ENCODE measurements around the gene KCNQ4. TPM values are rescaled to one million over a fixed set of nuclear protein-coding genes. Genes with fewer than 3 reads are reported as not detected.

KCNQ4 gene
- total RNA-seq, 2 donors from 2014 or later = 1.0 to 1.7 TPM

DNA sequence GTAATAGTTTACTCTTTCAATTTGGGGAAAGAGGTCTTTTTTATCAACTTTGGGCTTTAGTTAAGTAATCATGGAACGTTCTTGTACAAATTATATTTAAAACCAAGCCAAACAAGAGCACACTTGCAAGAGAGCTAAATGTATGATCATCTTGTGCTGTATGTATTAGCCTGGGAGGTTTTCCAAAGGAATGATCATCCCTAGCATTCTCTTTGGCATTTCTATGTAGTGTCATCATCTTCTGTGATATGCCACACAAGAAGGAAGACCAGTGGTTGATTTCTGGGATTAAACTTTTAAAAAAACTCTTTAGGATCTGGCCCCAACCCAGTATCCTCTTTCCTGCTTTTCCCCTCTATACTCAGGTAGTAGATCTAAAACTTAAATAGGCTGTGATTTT lies 38.4 kb upstream of the KCNQ4 start:
- Histone ChIP-seq H3K27me3 (no peaks in the 10 kb centered on the region), H3K36me3 (peaks cover 53% of the 10 kb centered on the region), H3K4me3 (no peak overlapping the region), H3K27ac (no peak overlapping the region), H3K9me3 (no peaks in the 10 kb centered on the region), H3K4me1 (peaks cover 0 to 63% of the 10 kb centered on the region in 2 donors)
- no peak for DNase-seq (ENCODE audit: low spot score)
- TF ChIP-seq CTCF (IDR thresholded peaks at IDR 0.05) = no peak

GRCh38 chr1:40746344-40747090 lies 37.1 kb upstream of the KCNQ4 start:
- Histone ChIP-seq H3K4me1 (peaks cover 0 to 49% of the 10 kb centered on the region in 2 donors), H3K9me3 (no peaks in the 10 kb centered on the region), H3K36me3 (peaks cover 61% of the 10 kb centered on the region), H3K4me3 (no peak overlapping the region), H3K27ac (no peak overlapping the region), H3K27me3 (no peaks in the 10 kb centered on the region)
- TF ChIP-seq CTCF (IDR thresholded peaks at IDR 0.05) = no peak
- no peak for DNase-seq (ENCODE audit: low spot score)

- no peak for DNase-seq (ENCODE audit: low spot score)
- H3K36me3 ChIP-seq = peaks cover 61% of the 10 kb centered on the region
- H3K27ac ChIP-seq = no peak overlapping the region
- H3K4me1 ChIP-seq = peaks cover 0 to 28% of the 10 kb centered on the region in 2 donors
- TF ChIP-seq CTCF (IDR thresholded peaks at IDR 0.05) = no peak
- no peaks in the 10 kb centered on the region for H3K9me3 ChIP-seq
- H3K27me3 ChIP-seq = no peaks in the 10 kb centered on the region
- H3K4me3 ChIP-seq = no peak overlapping the region
Measured at GRCh38 chr1:40748841-40749718, 34.5 kb upstream of the KCNQ4 start.

GRCh38 chr1:40749817-40750216 lies 33.8 kb upstream of the KCNQ4 start:
- TF ChIP-seq CTCF (IDR thresholded peaks at IDR 0.05) = no peak
- Histone ChIP-seq H3K4me1 (peaks cover 0 to 28% of the 10 kb centered on the region in 2 donors), H3K27me3 (no peaks in the 10 kb centered on the region), H3K4me3 (no peak overlapping the region), H3K9me3 (no peaks in the 10 kb centered on the region), H3K27ac (no peak overlapping the region), H3K36me3 (peaks cover 69% of the 10 kb centered on the region)
- DNase-seq (ENCODE audit: low spot score) = no peak

DNA sequence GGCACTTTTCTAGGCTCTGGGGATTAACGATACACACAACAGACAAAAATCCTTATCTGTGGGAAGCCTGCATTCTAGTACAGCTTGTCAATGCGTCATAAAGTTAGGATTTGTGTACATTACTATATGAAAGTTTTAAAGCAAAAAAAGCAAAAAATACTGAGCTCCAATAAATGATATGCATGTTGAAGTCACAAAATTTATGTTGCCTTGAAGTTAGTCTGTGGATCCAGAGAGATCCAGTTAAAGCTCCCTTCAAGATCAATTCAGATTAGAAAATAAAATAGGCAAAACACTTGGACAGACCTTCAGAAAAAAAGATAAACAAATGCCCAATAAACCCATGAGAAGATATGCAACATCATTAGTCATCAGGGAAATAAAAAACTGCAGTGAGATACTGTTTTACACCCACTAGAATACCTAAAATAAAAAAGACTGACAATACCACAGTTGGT lies 33.1 kb upstream of the KCNQ4 start:
- no peak for DNase-seq (ENCODE audit: low spot score)
- Histone ChIP-seq H3K27me3 (no peaks in the 10 kb centered on the region), H3K4me1 (peaks cover 0 to 24% of the 10 kb centered on the region in 2 donors), H3K36me3 (peaks cover 75% of the 10 kb centered on the region), H3K4me3 (no peak overlapping the region), H3K27ac (no peak overlapping the region), H3K9me3 (no peaks in the 10 kb centered on the region)
- TF ChIP-seq CTCF (IDR thresholded peaks at IDR 0.05) = no peak
